ENCODE results near the gene GGT1.

GGT1 gene

DNA sequence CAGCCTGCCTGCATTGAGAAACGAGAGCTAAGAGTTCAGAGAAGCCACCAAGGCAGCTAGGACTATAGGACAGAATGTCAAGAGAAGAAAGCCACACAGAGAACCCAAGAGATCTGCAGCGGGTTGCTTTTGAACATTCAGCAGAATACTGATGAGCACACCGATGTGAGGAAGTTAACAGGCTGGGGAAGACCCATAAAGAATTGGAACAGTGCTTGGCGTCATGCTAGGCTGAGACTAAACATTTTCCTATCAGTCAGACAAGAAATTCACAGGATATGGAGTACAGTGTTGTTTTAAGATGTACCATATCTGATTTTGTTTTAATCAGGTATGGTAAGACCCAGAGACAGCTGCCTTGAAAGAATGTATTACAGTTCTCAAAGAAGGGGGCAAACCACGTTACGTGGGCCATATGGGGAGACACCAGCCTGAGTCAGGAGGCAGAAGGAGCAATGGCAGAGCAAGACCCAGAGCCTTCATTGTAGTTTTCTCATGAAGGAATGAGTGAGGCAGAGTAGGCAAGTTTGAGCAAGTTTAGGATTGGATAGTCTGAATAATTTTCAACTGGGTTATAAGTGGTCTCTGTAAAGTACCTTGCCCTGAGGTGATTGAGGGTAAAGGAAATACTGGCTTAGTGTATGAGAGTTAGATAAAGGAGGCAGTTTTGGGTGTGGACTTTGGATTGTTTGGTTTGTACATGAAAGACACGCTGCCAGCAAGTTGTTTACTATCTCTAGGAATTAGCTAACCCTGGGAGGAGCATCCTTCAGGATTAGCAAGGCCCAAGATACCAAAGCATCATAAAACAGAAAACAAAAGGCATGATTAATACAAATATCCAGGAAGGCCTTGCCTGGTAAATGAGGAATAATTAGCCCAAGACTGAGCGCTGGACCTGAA, 24.4 kb upstream of the GGT1 start:
- no peak overlapping the region for H3K4me3 ChIP-seq (ENCODE audit: low read length)
- no peak for TF ChIP-seq ZNF274 (IDR thresholded peaks at IDR 0.05; ENCODE audit: low read depth, low read length)

DNA sequence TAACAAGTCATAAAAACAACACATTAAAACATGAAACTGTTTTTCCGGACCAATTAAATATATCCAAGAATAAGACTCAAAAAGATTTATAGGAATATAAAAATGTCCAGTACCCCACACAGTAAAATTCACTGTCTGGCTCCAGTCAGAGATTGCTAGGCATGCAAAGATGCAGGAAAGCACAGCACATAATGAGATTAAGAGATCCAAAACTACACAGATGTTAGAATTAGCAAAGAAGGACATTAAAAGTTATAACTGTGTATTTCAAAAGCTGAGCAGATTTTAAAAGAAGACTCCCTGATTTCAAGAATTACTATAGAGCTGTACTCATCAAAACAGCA, 23.8 kb upstream of the GGT1 start:
- TF ChIP-seq ZNF274 (IDR thresholded peaks at IDR 0.05; ENCODE audit: low read depth, low read length) = no peak
- no peak overlapping the region for H3K4me3 ChIP-seq (ENCODE audit: low read length)

DNA sequence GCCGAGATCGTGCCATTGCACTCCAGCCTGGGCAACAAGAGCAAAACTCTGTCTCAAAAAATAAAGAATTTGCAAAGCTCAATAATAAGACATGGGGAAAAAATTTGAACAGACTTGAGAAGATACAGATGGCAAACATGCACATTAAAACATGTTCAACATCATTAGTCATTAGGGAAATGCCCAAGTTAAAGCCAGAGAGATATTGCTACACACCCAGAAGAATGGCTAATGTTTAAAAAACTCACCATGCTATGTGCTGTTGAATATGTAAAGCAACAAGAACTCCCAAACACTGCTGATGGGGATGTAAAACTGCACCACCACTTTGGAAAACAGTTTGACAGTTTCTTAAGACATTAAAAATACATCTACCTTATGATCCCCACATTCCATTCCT, 22.7 kb upstream of the GGT1 start:
- TF ChIP-seq ZNF274 (IDR thresholded peaks at IDR 0.05; ENCODE audit: low read depth, low read length) = no peak
- no peak overlapping the region for H3K4me3 ChIP-seq (ENCODE audit: low read length)

DNA sequence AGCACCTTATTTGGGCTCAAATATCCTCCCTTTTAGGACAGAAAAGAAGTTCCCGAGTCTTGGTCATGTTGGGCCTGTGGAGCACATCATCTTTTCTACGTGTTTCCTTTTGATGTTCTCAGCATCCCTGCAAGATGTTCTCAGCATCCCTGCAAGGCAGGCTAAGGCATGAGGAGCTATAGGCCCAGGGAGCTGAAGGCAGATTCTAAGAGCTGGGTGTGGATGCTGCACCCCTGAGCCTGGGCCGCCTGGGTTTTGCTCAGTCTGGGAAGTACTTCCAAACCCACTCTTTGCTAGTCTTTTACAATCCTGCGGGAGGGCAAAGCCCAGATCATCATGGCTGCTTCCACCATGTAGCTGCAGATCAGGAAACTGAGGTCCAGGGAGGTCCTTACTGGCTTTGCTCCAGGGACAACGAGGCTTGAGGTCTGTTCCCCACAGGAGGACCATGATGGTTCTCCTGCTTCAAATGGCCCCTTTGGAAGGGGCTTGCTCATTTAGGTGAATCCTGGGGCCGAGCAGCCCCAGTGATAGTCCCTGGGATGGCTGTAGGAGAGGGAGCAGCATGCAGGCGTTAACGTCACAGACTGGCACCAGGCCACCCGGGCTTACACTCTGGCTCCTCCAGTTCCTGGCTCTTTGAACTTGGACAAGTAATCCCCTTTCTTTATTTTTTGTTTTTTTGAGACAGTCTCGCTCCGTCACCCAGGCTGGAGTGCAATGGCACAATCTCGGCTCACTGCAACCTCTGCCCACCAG, 20.8 kb upstream of the GGT1 start:
- TF ChIP-seq ZNF274 (IDR thresholded peaks at IDR 0.05; ENCODE audit: low read depth, low read length) = no peak
- H3K4me3 ChIP-seq (ENCODE audit: low read length) = no peak overlapping the region

DNA sequence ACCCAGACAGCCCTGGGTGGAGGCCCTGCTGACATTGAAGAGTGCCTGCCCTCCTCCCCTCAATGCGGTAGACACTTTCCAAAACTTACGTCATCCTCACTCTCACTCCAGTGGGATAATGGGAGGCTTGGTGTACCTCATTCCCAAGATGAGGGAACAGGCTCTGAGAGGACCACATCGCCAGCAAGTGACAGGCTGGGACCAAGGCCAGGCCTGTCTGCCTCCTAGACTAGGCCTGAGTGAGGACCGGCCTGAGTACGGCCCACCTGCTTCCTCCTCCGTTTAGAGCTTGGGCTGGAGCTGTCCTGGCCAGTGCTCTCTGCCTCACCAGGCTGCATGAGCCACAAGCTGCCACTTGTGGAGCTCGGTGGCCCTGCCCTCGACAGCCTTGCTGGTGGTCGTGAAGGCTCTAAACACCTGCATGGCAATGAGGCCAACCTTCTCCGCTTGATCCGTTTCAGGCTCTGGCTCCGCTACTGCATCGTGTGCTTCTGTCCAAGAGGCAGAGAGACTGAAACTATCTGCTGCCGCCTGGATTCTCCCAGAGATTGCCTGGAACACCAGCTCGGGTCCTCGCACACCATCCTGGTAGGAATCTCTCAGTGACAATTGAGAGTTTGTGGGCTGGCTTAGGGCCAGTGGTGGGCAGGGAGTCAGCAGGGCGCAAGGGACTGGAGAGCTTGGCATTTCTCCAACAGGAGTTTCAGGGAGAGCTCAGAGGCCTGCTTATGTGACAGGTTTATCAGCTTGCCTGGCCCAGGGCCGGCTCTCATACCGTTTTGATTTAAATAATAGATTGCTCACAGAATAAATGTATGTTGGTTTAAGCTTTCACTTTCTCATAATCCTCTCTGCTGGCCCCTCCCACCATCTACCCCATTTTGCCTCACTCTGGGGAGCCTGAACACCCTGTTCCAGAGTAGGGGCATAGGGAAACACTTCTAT, 19.5 kb upstream of the GGT1 start:
- H3K4me3 ChIP-seq (ENCODE audit: low read length) = no peak overlapping the region
- no peak for TF ChIP-seq ZNF274 (IDR thresholded peaks at IDR 0.05; ENCODE audit: low read depth, low read length)

DNA sequence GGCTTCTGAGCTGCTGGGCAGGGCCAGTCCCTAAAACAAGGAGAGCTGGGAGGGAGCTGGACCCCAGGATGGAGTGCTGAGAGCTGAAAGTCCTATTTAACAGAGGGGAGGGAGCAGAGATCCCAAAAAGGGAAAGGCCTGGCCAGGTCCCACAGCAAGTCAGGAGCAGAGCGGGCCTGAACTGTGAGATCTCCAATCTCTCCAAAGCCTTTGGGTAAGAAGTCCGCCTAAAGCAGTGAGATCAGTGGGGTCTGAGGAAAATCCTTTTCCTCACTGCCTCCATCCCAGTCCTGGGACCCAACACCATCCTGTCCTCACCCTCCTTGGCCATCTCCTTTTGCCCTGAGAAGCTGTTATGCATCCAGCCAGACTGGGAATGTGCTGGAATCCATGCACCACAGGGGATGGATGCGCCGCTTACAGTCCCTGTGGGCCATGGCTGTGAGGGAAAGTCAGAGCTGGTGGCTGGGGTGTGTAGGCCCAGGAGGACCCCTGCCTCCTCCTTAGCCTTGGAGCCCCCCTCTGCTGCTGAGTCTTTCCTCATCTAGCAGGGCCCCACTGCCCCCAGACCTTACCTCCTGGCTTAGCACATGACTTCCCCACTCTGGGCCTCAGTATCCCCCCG, 18.7 kb upstream of the GGT1 start:
- TF ChIP-seq ZNF274 (IDR thresholded peaks at IDR 0.05; ENCODE audit: low read depth, low read length) = no peak
- no peak overlapping the region for H3K4me3 ChIP-seq (ENCODE audit: low read length)

DNA sequence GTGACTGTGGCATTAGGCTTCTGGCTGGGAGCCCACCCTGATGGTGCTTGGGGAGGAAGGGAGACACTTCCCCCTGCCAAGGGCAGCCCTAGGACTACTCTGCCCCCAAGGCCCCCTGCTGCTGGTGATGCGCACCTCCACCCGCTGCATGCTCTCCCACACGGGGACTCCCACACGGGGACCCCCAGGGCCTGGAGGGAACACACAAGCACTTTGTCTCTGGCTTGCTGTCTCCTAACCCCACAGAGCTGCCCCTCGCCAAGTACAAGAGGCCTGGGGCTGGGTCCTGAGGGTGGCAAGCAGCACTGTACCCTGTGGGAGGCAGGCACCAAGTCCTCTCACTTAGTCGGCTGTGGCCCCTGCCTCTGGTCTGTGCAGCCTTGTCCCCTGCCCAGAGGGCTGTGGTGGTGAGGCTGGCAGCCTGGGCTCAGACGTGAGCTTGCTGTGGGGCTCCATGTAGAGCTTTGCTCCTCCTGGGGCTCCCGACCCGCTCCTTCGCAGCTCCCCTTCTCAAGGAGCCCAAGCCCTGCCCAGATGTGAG, 18.1 kb upstream of the GGT1 start:
- no peak overlapping the region for H3K4me3 ChIP-seq (ENCODE audit: low read length)
- TF ChIP-seq ZNF274 (IDR thresholded peaks at IDR 0.05; ENCODE audit: low read depth, low read length) = no peak

DNA sequence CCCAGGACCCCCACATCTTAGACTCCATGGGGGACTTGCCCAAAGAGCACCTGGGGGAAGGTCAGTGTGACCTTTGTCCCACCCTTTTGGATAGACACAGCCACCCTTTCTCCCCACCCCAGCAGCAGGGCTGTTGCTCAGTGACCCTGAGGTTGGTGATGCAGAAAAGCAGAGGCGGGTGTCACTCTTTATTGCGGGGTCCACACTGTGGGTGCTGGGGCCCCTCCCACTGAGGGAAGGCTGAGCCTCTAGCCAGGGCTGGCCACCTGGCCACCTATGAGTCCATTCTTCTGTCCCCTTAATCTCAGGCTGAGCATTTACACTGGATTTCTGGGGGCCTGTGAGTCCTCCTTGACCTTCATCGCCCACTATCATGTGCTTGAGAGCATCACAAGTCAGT, 17.5 kb upstream of the GGT1 start:
- TF ChIP-seq ZNF274 (IDR thresholded peaks at IDR 0.05; ENCODE audit: low read depth, low read length) = no peak
- no peak overlapping the region for H3K4me3 ChIP-seq (ENCODE audit: low read length)

DNA sequence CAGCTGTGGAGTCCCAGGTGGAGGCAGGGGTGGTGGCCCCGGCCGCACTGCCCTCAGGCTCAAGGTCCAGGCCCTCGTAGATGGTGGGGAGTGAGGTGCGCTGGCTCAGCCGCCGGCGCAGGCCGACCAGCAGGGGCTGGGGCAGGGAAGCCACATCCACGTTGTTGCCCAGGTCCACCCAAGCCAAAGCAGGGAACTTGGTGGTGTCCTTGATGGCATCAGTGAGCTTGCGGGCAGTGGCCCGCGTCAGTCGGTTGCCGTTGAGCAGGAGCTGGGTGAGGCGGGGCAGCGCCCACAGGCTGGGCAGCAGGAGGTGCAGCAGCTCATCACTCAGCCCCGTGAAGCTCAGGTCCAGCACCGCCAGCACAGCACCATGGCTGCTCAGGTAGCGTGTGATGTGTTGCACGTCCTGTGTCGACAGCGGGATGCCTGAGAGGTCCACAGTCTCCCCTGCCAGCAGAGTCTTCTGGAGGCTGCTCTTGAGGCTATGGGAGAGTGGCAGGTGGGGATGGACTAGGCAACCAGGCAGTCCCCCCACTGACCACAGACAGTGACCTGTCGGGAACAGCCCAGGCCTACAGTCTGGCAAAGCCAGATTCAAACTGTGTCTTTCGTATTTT, 17.0 kb upstream of the GGT1 start:
- no peak overlapping the region for H3K4me3 ChIP-seq (ENCODE audit: low read length)

DNA sequence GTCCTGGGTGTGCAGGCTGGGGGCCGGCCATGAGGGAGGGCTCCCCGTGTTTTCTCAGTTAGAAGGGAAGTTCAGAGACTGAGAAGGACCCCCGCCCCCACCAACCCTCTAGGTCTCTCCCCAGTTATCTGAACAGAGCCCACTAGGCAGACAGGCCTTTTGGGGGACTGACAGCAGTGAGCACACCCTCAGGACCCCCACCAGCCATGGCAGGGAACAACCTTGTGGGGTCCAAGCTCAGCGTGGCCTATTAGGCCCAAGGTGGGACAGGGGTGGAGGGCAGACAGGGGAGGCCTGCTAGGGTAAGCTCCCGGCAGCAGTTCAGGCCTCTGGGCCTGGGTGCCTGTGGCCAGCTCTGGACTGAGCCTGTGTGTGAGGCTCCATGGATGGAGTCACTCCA, 15.7 kb upstream of the GGT1 start:
- TF ChIP-seq ZNF274 (IDR thresholded peaks at IDR 0.05; ENCODE audit: low read depth, low read length) = no peak
- no peak overlapping the region for H3K4me3 ChIP-seq (ENCODE audit: low read length)

More for the DNA sequence above, 17.0 kb upstream of the GGT1 start:
- TF ChIP-seq ZNF274 (IDR thresholded peaks at IDR 0.05; ENCODE audit: low read depth, low read length) = no peak

DNA sequence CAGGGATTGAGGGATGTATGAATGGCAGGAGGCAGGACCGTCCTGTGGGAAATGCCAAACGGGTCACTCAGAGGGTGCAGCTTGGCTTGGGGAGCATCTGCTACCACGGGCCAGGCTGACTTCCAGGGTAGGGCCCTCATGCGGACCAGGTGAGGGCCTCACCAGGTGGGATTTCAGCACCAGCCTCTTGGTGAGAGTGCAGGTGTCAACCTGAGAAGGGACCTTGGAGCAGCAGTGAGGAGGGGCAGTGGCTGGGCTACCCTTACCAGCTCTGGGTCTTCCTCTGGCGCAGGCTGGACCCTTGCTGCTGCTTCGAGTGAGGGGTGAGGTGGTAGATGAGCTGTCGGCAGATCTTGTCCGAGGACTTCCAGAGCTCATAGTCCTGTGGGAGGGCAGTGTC, 15.0 kb upstream of the GGT1 start:
- TF ChIP-seq ZNF274 (IDR thresholded peaks at IDR 0.05; ENCODE audit: low read depth, low read length) = no peak
- H3K4me3 ChIP-seq (ENCODE audit: low read length) = no peak overlapping the region

DNA sequence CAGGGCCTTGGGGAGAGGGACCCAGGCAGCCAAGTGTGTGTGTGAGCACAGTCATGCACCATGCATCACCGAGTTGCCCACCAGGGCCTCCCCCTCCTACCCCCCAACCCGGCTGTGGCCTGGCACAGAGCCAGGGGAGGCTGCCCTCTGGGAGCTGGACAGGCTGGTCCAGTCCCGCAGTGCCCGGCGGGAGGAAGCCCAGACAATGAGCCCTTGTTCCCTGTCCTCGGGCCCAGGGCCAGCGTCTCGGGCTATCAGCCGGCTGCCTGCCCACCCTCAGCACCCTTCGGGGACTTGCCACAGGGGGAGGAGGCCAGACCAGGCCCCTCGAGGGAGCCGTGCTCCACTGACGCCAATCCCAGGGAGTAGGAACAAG, 14.6 kb upstream of the GGT1 start:
- no peak overlapping the region for H3K4me3 ChIP-seq (ENCODE audit: low read length)

More for the DNA sequence above, 14.6 kb upstream of the GGT1 start:
- TF ChIP-seq ZNF274 (IDR thresholded peaks at IDR 0.05; ENCODE audit: low read depth, low read length) = no peak
